C4-2B (cell line): ENCODE measurements around the gene PDE9A.

ENCODE experiments used
- ZFX ChIP-seq: fragments of 450-650 bp; IDR thresholded peaks from 2 replicates; pipeline ENCODE4 v1.6.1; 2017
- TF ChIP-seq, protein P1 (sequence below): fragments of 450-650 bp; conservative IDR thresholded peaks from 2 replicates; pipeline ENCODE4 v1.5.1; 2017; ENCODE audit warnings: mild to moderate bottlenecking

GRCh38 chr21:42619841-42620240 lies 33.6 kb upstream of the PDE9A start:
- TF ChIP-seq, protein P1, sequence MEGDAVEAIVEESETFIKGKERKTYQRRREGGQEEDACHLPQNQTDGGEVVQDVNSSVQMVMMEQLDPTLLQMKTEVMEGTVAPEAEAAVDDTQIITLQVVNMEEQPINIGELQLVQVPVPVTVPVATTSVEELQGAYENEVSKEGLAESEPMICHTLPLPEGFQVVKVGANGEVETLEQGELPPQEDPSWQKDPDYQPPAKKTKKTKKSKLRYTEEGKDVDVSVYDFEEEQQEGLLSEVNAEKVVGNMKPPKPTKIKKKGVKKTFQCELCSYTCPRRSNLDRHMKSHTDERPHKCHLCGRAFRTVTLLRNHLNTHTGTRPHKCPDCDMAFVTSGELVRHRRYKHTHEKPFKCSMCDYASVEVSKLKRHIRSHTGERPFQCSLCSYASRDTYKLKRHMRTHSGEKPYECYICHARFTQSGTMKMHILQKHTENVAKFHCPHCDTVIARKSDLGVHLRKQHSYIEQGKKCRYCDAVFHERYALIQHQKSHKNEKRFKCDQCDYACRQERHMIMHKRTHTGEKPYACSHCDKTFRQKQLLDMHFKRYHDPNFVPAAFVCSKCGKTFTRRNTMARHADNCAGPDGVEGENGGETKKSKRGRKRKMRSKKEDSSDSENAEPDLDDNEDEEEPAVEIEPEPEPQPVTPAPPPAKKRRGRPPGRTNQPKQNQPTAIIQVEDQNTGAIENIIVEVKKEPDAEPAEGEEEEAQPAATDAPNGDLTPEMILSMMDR: no peak
- no peak for TF ChIP-seq ZFX
